ENCODE results near the gene MTMR10. TPM values are rescaled to one million over a fixed set of nuclear protein-coding genes. Genes with fewer than 3 reads are reported as not detected.

The MTMR10 gene
- total and polyA plus RNA-seq, 2 of the 4 experiments (the other 2 are of a cell fraction), result 11.2 to 13.8 TPM

- Histone ChIP-seq H2BK120ac (ENCODE audit: low read depth, low read length) (no peak overlapping the region), H3K18ac (ENCODE audit: low read depth, low read length) (no peak overlapping the region), H4K20me1 (ENCODE audit: insufficient read depth, low read length) (no peaks in the 10 kb centered on the region), H2AFZ (replicated peaks; ENCODE audit: low read length, poor library complexity) (no peak overlapping the region), H4K8ac (ENCODE audit: low read depth in 2 of 2, low read length in 2 of 2) (no peak overlapping the region), H3K27ac (ENCODE audit: insufficient read depth, low read length) (no peak overlapping the region), H3K4me1 (ENCODE audit: control insufficient read depth, insufficient read depth, low read length) (no peaks in the 10 kb centered on the region), H3K9me1 (ENCODE audit: insufficient read depth, low read length) (no peaks in the 10 kb centered on the region), H3K9me3 (ENCODE audit: control insufficient read depth, insufficient read depth, low read length) (no peaks in the 10 kb centered on the region), H4K5ac (ENCODE audit: low read depth, low read length) (no peak overlapping the region), H2BK5ac (ENCODE audit: low read depth, low read length, poor library complexity, severe bottlenecking) (no peak overlapping the region), H3K4me3 (ENCODE audit: insufficient read depth, low read depth, low read length) (no peak overlapping the region), H2BK20ac (ENCODE audit: low read depth, low read length) (no peak overlapping the region), H2AK5ac (ENCODE audit: low read depth, low read length) (no peak overlapping the region), H2BK15ac (ENCODE audit: low read depth, low read length) (no peak overlapping the region), H3K36me3 (ENCODE audit: control insufficient read depth, insufficient read depth, low read length) (peaks cover 9% of the 10 kb centered on the region), H3K9ac (ENCODE audit: low read depth, low read length) (no peak overlapping the region), H3K56ac (ENCODE audit: extremely low read depth, insufficient read depth, low read length) (no peak overlapping the region), H3K23ac (ENCODE audit: low read depth, low read length) (no peak overlapping the region), H3K14ac (replicated peaks; ENCODE audit: low read depth, low read length) (no peak overlapping the region), H3K27me3 (ENCODE audit: control insufficient read depth, insufficient read depth, low read length) (no peaks in the 10 kb centered on the region), H4K91ac (ENCODE audit: insufficient read depth, low read depth, low read length) (no peak overlapping the region), H3K4ac (ENCODE audit: low read depth, low read length) (no peak overlapping the region), H3K4me2 (ENCODE audit: low read depth, low read length) (no peak overlapping the region), H3K79me1 (ENCODE audit: low read depth in 1 of 2, low read length in 2 of 2) (peaks cover 12 to 14% of the 10 kb centered on the region in 2 experiments), H2AK9ac (replicated peaks; ENCODE audit: low read depth, low read length, poor library complexity) (no peak overlapping the region)
- TF ChIP-seq NFE2L2 (IDR thresholded peaks at IDR 0.05; ENCODE audit: low read depth, low read length) (no peak), CEBPB (IDR thresholded peaks at IDR 0.05; ENCODE audit: low read depth, low read length) (no peak), POLR2A (IDR thresholded peaks at IDR 0.05; ENCODE audit: low read depth, low read length) (no peak), BHLHE40 (IDR thresholded peaks at IDR 0.05; ENCODE audit: low read depth, low read length) (no peak), SMC3 (IDR thresholded peaks at IDR 0.05; ENCODE audit: low read depth, low read length) (no peak), RFX5 (IDR thresholded peaks at IDR 0.05; ENCODE audit: low read depth, low read length) (no peak), MXI1 (IDR thresholded peaks at IDR 0.05; ENCODE audit: borderline replicate concordance, low read depth, low read length) (no peak), MAFK (IDR thresholded peaks at IDR 0.05; ENCODE audit: low read depth, low read length) (no peak), MAZ (IDR thresholded peaks at IDR 0.05; ENCODE audit: borderline replicate concordance, low read depth, low read length) (no peak), RAD21 (IDR thresholded peaks at IDR 0.05; ENCODE audit: low read length) (no peak), FOS (IDR thresholded peaks at IDR 0.05; ENCODE audit: low read depth, low read length) (no peak)
- TF ChIP-seq, protein P1, sequence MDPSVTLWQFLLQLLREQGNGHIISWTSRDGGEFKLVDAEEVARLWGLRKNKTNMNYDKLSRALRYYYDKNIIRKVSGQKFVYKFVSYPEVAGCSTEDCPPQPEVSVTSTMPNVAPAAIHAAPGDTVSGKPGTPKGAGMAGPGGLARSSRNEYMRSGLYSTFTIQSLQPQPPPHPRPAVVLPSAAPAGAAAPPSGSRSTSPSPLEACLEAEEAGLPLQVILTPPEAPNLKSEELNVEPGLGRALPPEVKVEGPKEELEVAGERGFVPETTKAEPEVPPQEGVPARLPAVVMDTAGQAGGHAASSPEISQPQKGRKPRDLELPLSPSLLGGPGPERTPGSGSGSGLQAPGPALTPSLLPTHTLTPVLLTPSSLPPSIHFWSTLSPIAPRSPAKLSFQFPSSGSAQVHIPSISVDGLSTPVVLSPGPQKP (IDR thresholded peaks at IDR 0.05; ENCODE audit: borderline replicate concordance, low read depth, low read length), result no peak
- ChIA-PET CTCF (no interaction called here), POLR2A (ENCODE audit: unreplicated experiment) (no interaction called here)
- ATAC-seq (ENCODE audit: low read depth) (no peak), DNase-seq (no peak)
- 100% methylated on average over 1 of the region's 2 CpGs; no CpG with 5 or more reads in 1 of the 2 experiments for WGBS, 2 experiments (ENCODE audit: extremely low coverage in 2 of 2, insufficient read length in 1 of 2)
- intact Hi-C loops (cut with micrococcal nuclease) (no loop called here), in situ Hi-C loops (cut with MboI; ENCODE audit: low sequenced_read_pairs) (no loop called here), dilution Hi-C loops (cut with HindIII; ENCODE audit: low sequenced_read_pairs, unreplicated experiment) (no loop called here)
- BruUV-seq (replicated peaks), result no TSS peak
Observed at GRCh38 chr15:30969724-30970123, 21.7 kb downstream of the MTMR10 start.
